H1 (cell line): Measurements from ENCODE around the gene B4GALT5. TPM values are rescaled to one million over a fixed set of nuclear protein-coding genes. Genes with fewer than 3 reads are reported as not detected.

Source experiments
- CTCF ChIA-PET: fragments of 300-600 bp; sonication (Branson Sonifier 250); formaldehyde crosslinking; loops from one replicate; lab custom pipeline; 2021; ENCODE audit not compliant: partially characterized antibody; lab: Charles Lee
- POLR2A ChIA-PET: fragments of 300-600 bp; sonication (Branson Sonifier 250); formaldehyde crosslinking; loops from one replicate; lab custom pipeline; 2021; ENCODE audit warnings: inconsistent platforms; ENCODE audit not compliant: partially characterized antibody; lab: Charles Lee
- DNase-seq, 2 experiments: peaks; one replicate each; pipeline versions ENCODE4 v3.0.0 to v3.0.0-alpha.2; 2010 to 2022; ENCODE audit warnings: low spot score in 2 of 2, low read depth in 1 of 2, mixed read lengths in 1 of 2
- FAIRE-seq: peaks from 2 replicates; lab custom pipeline; 2011; peaks lifted over from hg19 to GRCh38; lab: Jason Lieb, UNC
- H2AFZ ChIP-seq: 2 replicates; pipeline ENCODE4 v1.8.1; 2012; ENCODE audit warnings: low read length, inconsistent platforms
- H2AK5ac ChIP-seq: 2 replicates; pipeline ENCODE4 v1.6.1; 2013; ENCODE audit warnings: low read depth, low read length
- H2BK120ac ChIP-seq: replicated peaks from 2 replicates; pipeline ENCODE3; 2013; ENCODE audit warnings: low read depth, low read length, inconsistent platforms
- H2BK12ac ChIP-seq: 2 replicates; pipeline ENCODE4 v1.6.1; 2013; ENCODE audit warnings: low read depth, low read length
- H2BK15ac ChIP-seq: 2 replicates; pipeline ENCODE4 v1.6.1; 2013; ENCODE audit warnings: low read length
- H2BK20ac ChIP-seq: 2 replicates; pipeline ENCODE4 v1.6.1; 2013; ENCODE audit warnings: low read length
- H2BK5ac ChIP-seq: 2 replicates; pipeline ENCODE4 v1.6.1; 2013; ENCODE audit warnings: low read depth, low read length
- H3K14ac ChIP-seq: 2 replicates; pipeline ENCODE4 v1.6.1; 2013; ENCODE audit warnings: inconsistent platforms; ENCODE audit not compliant: insufficient read length
- H3K18ac ChIP-seq: 2 replicates; pipeline ENCODE4 v1.6.1; 2013; ENCODE audit warnings: low read length; ENCODE audit errors: extremely low read depth
- H3K23ac ChIP-seq: 2 replicates; pipeline ENCODE4 v1.6.1; 2013; ENCODE audit warnings: inconsistent platforms; ENCODE audit not compliant: insufficient read length
- H3K23me2 ChIP-seq: 2 replicates; pipeline ENCODE4 v1.6.1; 2013; ENCODE audit warnings: low read depth, low read length
- H3K27ac ChIP-seq: 2 replicates; pipeline ENCODE4 v1.6.1; 2011; ENCODE audit warnings: low read depth, low read length, inconsistent platforms
- H3K27me3 ChIP-seq, 4 experiments: replicated peaks in 1 of 4; 1 replicate in 1 of 4; 2 replicates in 3 of 4; pipeline versions ENCODE4 v1.6.1 to v1.8.1; 2011 to 2013; ENCODE audit warnings: low read length in 3 of 4, mild to moderate bottlenecking in 3 of 4, inconsistent platforms in 2 of 4, mixed read lengths in 2 of 4, moderate library complexity in 1 of 4; ENCODE audit not compliant: control insufficient read depth in 3 of 4, insufficient read depth in 3 of 4; ENCODE audit errors: extremely low read depth in 1 of 4
- H3K36me3 ChIP-seq, 4 experiments: 2 replicates each; pipeline versions ENCODE4 v1.6.1 to v1.8.1; 2011 to 2013; ENCODE audit warnings: mild to moderate bottlenecking in 4 of 4, low read length in 3 of 4, moderate library complexity in 2 of 4, control low read depth in 1 of 4, inconsistent platforms in 1 of 4; ENCODE audit not compliant: insufficient read depth in 4 of 4, control insufficient read depth in 2 of 4
- H3K4ac ChIP-seq: replicated peaks from 2 replicates; pipeline ENCODE3; 2013; ENCODE audit warnings: low read length, low read depth, mixed read lengths, inconsistent platforms; ENCODE audit not compliant: insufficient read length
- H3K4me1 ChIP-seq, 4 experiments: replicated peaks in 1 of 4; 1 replicate in 1 of 4; 2 replicates in 3 of 4; pipeline versions ENCODE4 v1.6.1 to v1.8.1; 2011 to 2013; ENCODE audit warnings: low read length in 3 of 4, inconsistent platforms in 2 of 4, mixed read lengths in 1 of 4; ENCODE audit not compliant: insufficient read depth in 4 of 4, control insufficient read depth in 3 of 4
- H3K4me2 ChIP-seq, 2 experiments: 2 replicates each; pipeline versions ENCODE4 v1.6.1 to v1.8.1; 2011 to 2013; ENCODE audit warnings: low read depth in 2 of 2, low read length in 2 of 2, control low read depth in 1 of 2, inconsistent platforms in 1 of 2, mild to moderate bottlenecking in 1 of 2; ENCODE audit not compliant: insufficient read depth in 1 of 2
- H3K4me3 ChIP-seq, 4 experiments: fragments of 200-600, 300-600 bp in 1 of 4; sonication (generic), shearing (Covaris generic), sonication (Bioruptor Twin) in 1 of 4; 2 replicates each; pipeline versions ENCODE4 v1.5.1 to v1.8.1; 2011 to 2016; ENCODE audit warnings: low read length in 4 of 4, low read depth in 3 of 4, control low read depth in 2 of 4, inconsistent platforms in 2 of 4, mild to moderate bottlenecking in 2 of 4, mixed read lengths in 1 of 4, moderate library complexity in 1 of 4; ENCODE audit not compliant: insufficient read depth in 2 of 4; ENCODE audit errors: extremely low read depth in 1 of 4
- H3K56ac ChIP-seq: replicated peaks from 2 replicates; pipeline ENCODE3; 2013; ENCODE audit warnings: low read depth, mild to moderate bottlenecking, mixed read lengths, low read length, inconsistent platforms; ENCODE audit not compliant: insufficient read length
- H3K79me1 ChIP-seq: 2 replicates; pipeline ENCODE4 v1.6.1; 2013; ENCODE audit warnings: low read depth, low read length, control low read depth
- H3K79me2 ChIP-seq, 2 experiments: 2 replicates each; pipeline versions ENCODE4 v1.6.1 to v1.8.1; 2012 to 2013; ENCODE audit warnings: low read length in 2 of 2, mild to moderate bottlenecking in 2 of 2, inconsistent platforms in 1 of 2; ENCODE audit not compliant: insufficient read depth in 2 of 2, control insufficient read depth in 1 of 2
- H3K9ac ChIP-seq, 4 experiments: replicated peaks in 1 of 4; 1 replicate in 1 of 4; 2 replicates in 3 of 4; pipeline versions ENCODE4 v1.6.1 to v1.8.1; 2011 to 2013; ENCODE audit warnings: low read depth in 3 of 4, low read length in 3 of 4, control low read depth in 2 of 4, mild to moderate bottlenecking in 2 of 4, moderate library complexity in 2 of 4, inconsistent platforms in 1 of 4; ENCODE audit errors: extremely low read depth in 1 of 4
- H3K9me3 ChIP-seq, 2 experiments: 2 replicates each; pipeline versions ENCODE4 v1.6.1 to v1.8.1; 2012 to 2013; ENCODE audit warnings: mild to moderate bottlenecking in 2 of 2, moderate library complexity in 2 of 2, control low read depth in 1 of 2, inconsistent platforms in 1 of 2, low read depth in 1 of 2, low read length in 1 of 2, mixed read lengths in 1 of 2; ENCODE audit not compliant: insufficient read depth in 2 of 2
- H4K20me1 ChIP-seq, 2 experiments: replicated peaks in 1 of 2; 2 replicates each; pipeline versions ENCODE3 to v1.8.1; 2011 to 2013; ENCODE audit warnings: inconsistent platforms in 2 of 2, low read length in 2 of 2, mild to moderate bottlenecking in 1 of 2; ENCODE audit not compliant: insufficient read depth in 2 of 2, control insufficient read depth in 1 of 2
- H4K5ac ChIP-seq: 2 replicates; pipeline ENCODE4 v1.6.1; 2013; ENCODE audit warnings: low read length, low read depth, mixed read lengths, inconsistent platforms; ENCODE audit not compliant: insufficient read length
- H4K8ac ChIP-seq: 2 replicates; pipeline ENCODE4 v1.8.0; 2013; ENCODE audit warnings: mild to moderate bottlenecking, moderate library complexity, low read length, inconsistent platforms; ENCODE audit not compliant: insufficient read depth; ENCODE audit errors: extremely low read depth
- H4K91ac ChIP-seq: replicated peaks from 2 replicates; pipeline ENCODE3; 2013; ENCODE audit warnings: low read length, mixed read lengths, inconsistent platforms; ENCODE audit not compliant: insufficient read length
- ATF3 ChIP-seq: IDR thresholded peaks from 2 replicates; pipeline ENCODE4 v1.6.1; 2011; ENCODE audit warnings: low read depth, mild to moderate bottlenecking, low read length; ENCODE audit not compliant: insufficient read depth
- BACH1 ChIP-seq: IDR thresholded peaks from 2 replicates; pipeline ENCODE4 v1.6.1; 2012; ENCODE audit warnings: low read length, improper control_type of control experiment
- CEBPB ChIP-seq: IDR thresholded peaks from 2 replicates; pipeline ENCODE4 v1.6.1; 2012; ENCODE audit warnings: low read depth, low read length
- JUND ChIP-seq: IDR thresholded peaks from 2 replicates; pipeline ENCODE4 v1.6.1; 2011; ENCODE audit warnings: mild to moderate bottlenecking, improper control_type of control experiment, low read length
- KDM1A ChIP-seq: fragments of 200-600, 300-600 bp; sonication (generic); IDR thresholded peaks from 2 replicates; pipeline ENCODE4 v1.7.1; 2016; ENCODE audit warnings: mild to moderate bottlenecking, low read length, borderline replicate concordance
- MAFK ChIP-seq: IDR thresholded peaks from 2 replicates; pipeline ENCODE4 v1.6.1; 2012; ENCODE audit warnings: low read depth, mild to moderate bottlenecking, improper control_type of control experiment, low read length
- RFX5 ChIP-seq: IDR thresholded peaks from 2 replicates; pipeline ENCODE4 v1.6.1; 2011; ENCODE audit warnings: low read depth, low read length, improper control_type of control experiment, borderline replicate concordance
- SIX5 ChIP-seq: IDR thresholded peaks from 2 replicates; pipeline ENCODE4 v1.6.1; 2011; ENCODE audit warnings: mild to moderate bottlenecking, low read depth, low read length
- TBP ChIP-seq: IDR thresholded peaks from 2 replicates; pipeline ENCODE4 v1.6.1; 2011; ENCODE audit warnings: low read depth, low read length, improper control_type of control experiment
- USF2 ChIP-seq: IDR thresholded peaks from 2 replicates; pipeline ENCODE4 v1.6.1; 2011; ENCODE audit warnings: low read length, improper control_type of control experiment
- YY1 ChIP-seq: IDR thresholded peaks from 2 replicates; pipeline ENCODE4 v1.6.1; 2011; ENCODE audit warnings: low read depth, mild to moderate bottlenecking, low read length
- WGBS, 2 experiments: shearing (Covaris generic) in 1 of 2; methylation state at CpG; one replicate each; pipeline versions ENCODE4 v1.1.6 to v1.1.7; 2013 to 2015; ENCODE audit warnings: low lambda C conversion rate in 2 of 2, mixed read lengths in 2 of 2, inconsistent platforms in 1 of 2, low coverage in 1 of 2, missing lambda C conversion rate in 1 of 2; ENCODE audit not compliant: insufficient replicate concordance in 2 of 2, insufficient coverage in 1 of 2, insufficient read length in 1 of 2; ENCODE audit errors: extremely low coverage in 1 of 2, missing lambda C conversion rate in 1 of 2; 5-methylcytosine and 5-hydroxymethylcytosine counted together
- polyA plus RNA-seq, 7 experiments: library from polyadenylated mRNA; depleted of rRNA in 3 of 7; stranded (reverse) in 5 of 7; unstranded in 2 of 7; fragments of >200 nt in 5 of 7; fragments of 200-250 nt in 2 of 7; gene quantifications; 1 replicate in 5 of 7; 2 replicates in 1 of 7; 4 replicates in 1 of 7; pipeline versions ENCODE4 v1.2.1 to v1.2.3, GENCODE V29; 2011 to 2013; ENCODE audit warnings: missing spikeins in 2 of 7, mixed read lengths in 2 of 7
- total RNA-seq: library from RNA; stranded (reverse); fragmentation: NEBNext Ultra II Directional; extraction: Animal tissue kit (Norgen Biotek cat#: 25700); gene quantifications from 2 replicates; pipeline ENCODE4 v1.2.1, GENCODE V29; 2021

The B4GALT5 gene
- total and polyA plus RNA-seq, 2 of the 8 experiments (the other 6 are each of a cell fraction or from before 2014, with no cell fraction given) = 46.5 to 75.4 TPM

- Histone ChIP-seq H3K36me3 (no peaks in the 10 kb centered on the region), H2AK5ac (no peak overlapping the region), H3K4me3 (no peak overlapping the region), H3K4me1 (peaks cover 2 to 23% (median 19%) of the 10 kb centered on the region in 4 experiments), H3K27me3 (no peaks in the 10 kb centered on the region), H3K79me1 (no peaks in the 10 kb centered on the region), H3K9me3 (no peaks in the 10 kb centered on the region), H3K79me2 (no peaks in the 10 kb centered on the region), H4K91ac (no peak overlapping the region), H3K9ac (no peak overlapping the region), H3K4ac (no peak overlapping the region), H2BK5ac (no peak overlapping the region), H3K14ac (no peak overlapping the region), H4K8ac (no peak overlapping the region), H3K56ac (no peak overlapping the region), H4K20me1 (no peaks in the 10 kb centered on the region), H2BK12ac (peak overlapping the region; percentile 68), H3K18ac (no peak overlapping the region; the same call in 1 of the 2 replicates), H2BK15ac (no peak overlapping the region), H4K5ac (no peak overlapping the region), H3K23me2 (no peaks in the 10 kb centered on the region), H2AFZ (0 out of 2 replicates have a peak overlapping the region, but pooled peaks have one; percentile 38), H2BK120ac (no peak overlapping the region), H3K23ac (no peak overlapping the region), H2BK20ac (no peak overlapping the region), H3K4me2 (no peak overlapping the region), H3K27ac (no peak overlapping the region)
- ChIA-PET POLR2A (interaction anchor here (0.6 to 1.5 kb wide), 2 partner anchors 8 to 53 kb away, joined by 3 read pairs; no protein-coding TSS in a partner anchor), CTCF (interaction anchor here (0.6 to 1.2 kb wide), 3 partner anchors 44 to 84 kb away, joined by 3 read pairs; no protein-coding TSS in a partner anchor)
- FAIRE-seq (no peak), DNase-seq (no peak)
- 74% methylated on average over 11 of the region's 12 CpGs; no CpG with 5 or more reads in 1 of the 2 experiments for WGBS, 2 experiments
- no peak for TF ChIP-seq TBP
- no peak for TF ChIP-seq SIX5
- TF ChIP-seq YY1 = no peak
- no peak for TF ChIP-seq RFX5
- TF ChIP-seq BACH1 = no peak
- TF ChIP-seq MAFK = no peak
- no peak for TF ChIP-seq KDM1A
- TF ChIP-seq CEBPB = no peak
- TF ChIP-seq ATF3 = no peak
- TF ChIP-seq JUND = no peak
- no peak for TF ChIP-seq USF2
Observed at GRCh38 chr20:49762940-49763766, 49.5 kb upstream of the B4GALT5 start.
